H54 (cell line): ENCODE data around the gene GUF1.
A peak's percentile ranks its signal among the peaks of the same experiment; 100 is the strongest.

Source experiments
- DNase-seq: peaks from one replicate; pipeline ENCODE4 v3.0.0; 2011; ENCODE audit warnings: low spot score, mixed read lengths; ENCODE audit not compliant: insufficient read length
- FAIRE-seq: peaks from 3 replicates; lab custom pipeline; 2011; peaks lifted over from hg19 to GRCh38; lab: Jason Lieb, UNC
- POLR2A ChIP-seq: IDR thresholded peaks from 2 replicates; pipeline ENCODE4 v1.6.1; 2011; ENCODE audit warnings: low read depth, mild to moderate bottlenecking, low read length

GUF1 gene

DNA sequence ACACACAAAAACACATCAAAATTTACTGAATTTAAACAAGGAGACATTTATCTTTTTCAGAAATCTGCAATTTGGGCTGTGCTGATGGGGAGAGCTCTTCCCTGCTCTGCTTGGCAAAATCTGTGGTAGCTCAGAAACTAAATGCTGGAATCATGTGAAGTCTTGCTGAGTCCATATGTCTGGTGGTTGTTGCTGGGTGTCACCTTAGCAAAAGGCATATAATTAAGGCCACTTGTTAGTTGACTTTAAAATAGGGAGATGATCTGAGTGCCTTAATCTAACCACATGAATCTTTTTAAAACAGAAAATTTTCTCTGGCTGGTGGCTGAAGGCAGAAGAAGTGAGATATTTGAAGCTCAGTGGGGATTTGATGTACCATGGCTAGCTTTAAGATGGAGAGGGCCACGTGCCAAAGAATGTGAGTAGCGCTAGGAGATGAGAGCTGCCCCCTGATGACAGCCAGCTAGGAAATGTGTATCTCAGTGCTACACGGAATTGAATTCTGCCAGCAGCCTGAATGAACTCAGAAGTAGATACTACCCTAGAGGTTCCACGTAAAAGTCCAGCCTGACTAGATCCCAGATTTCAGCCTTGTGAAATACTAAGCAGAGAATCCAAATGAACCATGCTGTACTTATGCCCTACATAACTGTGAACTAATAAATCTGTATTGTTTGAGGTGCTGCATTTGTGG is 7.6 kb upstream of the GUF1 start:
- no peak for TF ChIP-seq POLR2A
- FAIRE-seq (no peak), DNase-seq (no peak)

GRCh38 chr4:44671636-44672035 is 6.6 kb upstream of the GUF1 start:
- TF ChIP-seq POLR2A: no peak
- DNase-seq: no peak
- FAIRE-seq: no peak

DNA sequence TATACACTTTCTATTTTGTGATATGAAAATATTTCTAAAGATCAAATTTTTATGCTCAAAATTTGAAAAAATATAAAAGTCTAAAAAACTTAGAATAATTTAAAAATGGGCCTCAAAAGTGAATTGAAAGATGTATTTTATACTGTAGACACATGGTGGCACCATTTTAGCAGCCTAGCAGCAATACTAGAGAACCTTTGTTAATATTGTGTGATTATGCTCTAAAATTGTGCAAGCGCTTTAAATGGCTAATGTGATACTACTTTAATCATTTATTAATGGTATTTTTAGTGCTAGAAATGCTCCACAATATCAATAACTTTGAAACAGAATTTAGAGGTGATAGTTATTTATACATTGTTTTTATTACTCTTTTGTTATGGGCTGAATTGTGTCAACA is 3.7 kb upstream of the GUF1 start:
- no peak for DNase-seq

DNA sequence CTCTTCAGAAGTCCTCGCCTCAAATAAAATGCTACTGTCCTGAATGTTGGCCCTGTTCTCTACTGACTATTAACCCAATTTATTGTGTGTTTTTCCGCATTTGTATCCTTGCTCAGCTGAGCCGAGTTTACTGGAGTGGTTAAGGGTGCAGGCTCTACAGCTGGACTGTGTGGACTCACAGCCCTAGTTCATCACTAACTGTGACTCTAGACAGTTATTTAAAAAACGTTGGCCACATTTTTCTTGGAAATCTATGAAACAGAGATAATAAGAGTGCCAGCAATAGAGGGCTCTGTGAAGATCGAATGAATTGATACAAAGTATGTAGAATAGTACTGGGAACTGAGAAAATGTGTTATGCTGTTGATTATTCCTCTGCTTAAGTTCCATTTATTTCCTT is 2.9 kb upstream of the GUF1 start:
- FAIRE-seq: no peak
- no peak for DNase-seq
- TF ChIP-seq POLR2A: no peak

More for the DNA sequence above, 3.7 kb upstream of the GUF1 start:
- no peak for FAIRE-seq
- TF ChIP-seq POLR2A: no peak

GRCh38 chr4:44679060-44679459 is 840 bp downstream of the GUF1 start:
- no peak for DNase-seq
- no peak for TF ChIP-seq POLR2A
- FAIRE-seq: no peak

DNA sequence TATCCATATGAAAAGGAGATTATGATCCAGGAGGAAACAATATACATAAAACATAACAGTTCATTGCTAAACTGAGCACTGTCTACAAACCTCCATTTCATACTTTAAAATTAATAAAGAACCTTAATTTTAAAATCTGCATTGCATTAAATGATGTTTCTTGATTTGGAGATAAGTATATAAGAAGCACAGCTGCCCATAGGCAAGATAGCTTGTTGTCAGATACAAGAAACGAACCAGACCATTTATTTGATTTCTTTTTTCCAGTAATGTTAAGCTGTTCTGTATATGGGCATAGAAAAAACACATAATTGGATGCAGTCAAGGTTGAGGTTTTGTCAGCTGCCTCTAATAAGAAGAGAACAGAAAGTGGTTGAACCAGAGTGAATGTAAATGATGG is 6.4 kb downstream of the GUF1 start:
- FAIRE-seq (no peak), DNase-seq (no peak)

GRCh38 chr4:44700427-44700826 is 22.2 kb downstream of the GUF1 start:
- no peak for TF ChIP-seq POLR2A
- FAIRE-seq (no peak), DNase-seq (no peak)

More for the DNA sequence above, 6.4 kb downstream of the GUF1 start:
- TF ChIP-seq POLR2A: no peak

DNA sequence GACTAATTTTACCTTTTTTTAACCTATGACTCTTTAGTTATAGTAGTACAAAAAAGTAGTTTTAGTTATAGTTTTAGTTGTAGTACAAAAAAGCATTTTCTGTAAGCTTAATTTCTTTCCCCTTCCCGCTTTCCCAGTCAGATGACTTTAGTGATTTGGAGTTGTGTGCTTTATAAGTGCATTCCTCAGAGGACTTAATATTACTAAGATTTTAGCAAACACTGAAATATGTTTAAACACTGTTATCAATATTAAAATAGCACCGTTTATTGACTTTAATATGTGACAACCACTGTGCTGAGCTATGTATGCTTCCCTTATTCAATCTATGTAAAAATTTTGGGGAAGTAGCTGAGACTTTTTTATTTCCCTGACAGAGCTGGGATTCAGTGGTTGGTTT is 22.8 kb downstream of the GUF1 start:
- DNase-seq (no peak), FAIRE-seq (no peak)
- TF ChIP-seq POLR2A: no peak

- no peak for TF ChIP-seq POLR2A
- DNase-seq (no peak), FAIRE-seq (no peak)
Measured at GRCh38 chr4:44704673-44705072, 26.5 kb downstream of the GUF1 start.

DNA sequence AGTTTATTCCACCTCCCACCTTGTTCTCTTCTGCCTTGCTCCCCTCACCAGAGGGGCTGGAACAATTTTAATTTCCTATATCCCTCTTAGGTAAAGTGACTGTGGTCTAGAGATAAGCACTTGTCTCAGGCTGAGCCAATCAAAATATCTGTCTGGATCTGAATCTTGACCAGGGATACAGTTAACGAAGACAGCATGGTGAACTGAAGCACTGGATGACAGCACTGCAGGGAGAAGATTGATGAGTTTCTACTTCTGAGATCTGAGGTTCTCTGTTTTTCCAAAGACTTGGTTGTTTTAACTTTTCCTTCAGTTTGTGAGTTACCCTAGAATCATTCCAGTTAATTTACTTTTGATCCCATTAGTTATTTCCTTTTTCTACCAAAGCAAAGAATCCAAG is 34.9 kb downstream of the GUF1 start:
- no peak for TF ChIP-seq POLR2A
- no peak for DNase-seq
- no peak for FAIRE-seq

DNA sequence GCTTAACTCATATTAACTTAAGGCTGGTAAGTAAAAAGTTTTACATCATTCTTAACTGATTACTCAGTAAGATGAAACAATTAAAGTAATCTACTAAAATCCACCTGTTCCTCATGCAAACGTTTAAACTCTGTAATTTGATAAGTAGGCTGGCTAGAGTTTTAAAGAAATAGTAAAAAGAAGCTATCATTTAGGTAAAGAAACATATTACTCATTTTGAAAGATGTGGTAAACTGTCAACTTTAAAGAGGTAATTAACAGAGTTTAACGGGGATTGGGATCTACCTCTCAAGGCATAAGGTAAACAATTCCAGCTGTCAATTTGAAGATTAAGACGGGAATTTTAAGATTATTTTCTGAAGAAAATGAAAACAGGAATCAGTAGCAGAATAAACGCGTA is 38.4 kb downstream of the GUF1 start:
- DNase-seq (no peak), FAIRE-seq (no peak)
- no peak for TF ChIP-seq POLR2A

DNA sequence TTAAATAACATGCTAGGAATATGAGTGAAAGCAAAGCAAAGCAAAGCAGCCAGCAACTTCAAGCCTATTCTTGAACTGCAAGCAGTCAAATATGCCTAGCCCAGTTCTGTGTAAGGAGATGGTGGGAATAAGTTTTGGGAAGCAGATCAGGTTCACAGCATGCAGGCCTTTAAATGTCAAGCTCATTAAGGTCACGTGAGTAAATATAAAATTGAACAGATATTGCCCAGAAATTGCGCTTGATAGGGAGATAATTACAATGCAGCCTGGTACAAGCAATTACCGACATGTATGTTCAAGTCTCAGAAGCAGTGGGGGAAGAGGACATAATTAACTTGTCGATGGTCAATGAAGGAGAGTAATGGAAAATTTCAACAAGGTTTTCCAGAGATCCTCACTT is 42.2 kb downstream of the GUF1 start:
- DNase-seq (no peak), FAIRE-seq (no peak)
- TF ChIP-seq POLR2A: no peak

- TF ChIP-seq POLR2A: no peak
- FAIRE-seq (no peak), DNase-seq (no peak)
Measured at GRCh38 chr4:44722001-44722400, 43.8 kb downstream of the GUF1 start.

DNA sequence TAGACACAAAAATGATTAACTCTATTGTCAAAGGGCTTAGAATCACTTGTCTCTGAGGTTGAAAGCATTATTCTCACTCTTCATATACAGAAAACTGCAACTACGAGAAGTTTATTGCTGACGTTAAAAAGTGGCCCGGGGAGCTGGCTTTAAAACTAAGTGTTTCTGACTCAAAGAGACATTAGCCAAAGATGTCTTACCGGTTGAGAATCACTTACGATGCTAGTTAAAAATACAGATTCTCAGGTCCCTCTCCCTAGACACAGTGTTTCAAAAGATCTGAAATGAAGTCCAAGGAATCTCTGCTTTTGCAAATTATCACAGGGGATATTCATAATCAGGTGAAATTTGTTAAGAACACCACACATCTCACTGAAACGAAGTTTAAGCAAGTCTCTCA is 46.9 kb downstream of the GUF1 start:
- no peak for DNase-seq
- no peak for FAIRE-seq
- TF ChIP-seq POLR2A: no peak

GRCh38 chr4:44725726-44726037 is 47.5 kb downstream of the GUF1 start:
- DNase-seq (peak; percentile 0), FAIRE-seq (no peak)
- no peak for TF ChIP-seq POLR2A
